IPS-18c (cell line): Measurements from ENCODE around the gene KRTAP4-4.
"Not testable (repeated sequence)": the region's sequence is repeated elsewhere in the genome, so short reads cannot be mapped to it uniquely, and the experiment has no call there.

Source experiments
- H3K4me3 ChIP-seq: 2 replicates; pipeline ENCODE4 v1.7.0; 2013; ENCODE audit warnings: low read depth, mild to moderate bottlenecking, low read length, moderate library complexity; ENCODE audit not compliant: insufficient read depth
- H3K9me3 ChIP-seq: one replicate; pipeline ENCODE4 v1.6.1; 2013; ENCODE audit warnings: mild to moderate bottlenecking, low read length, moderate library complexity; ENCODE audit not compliant: control insufficient read depth, insufficient read depth

Gene KRTAP4-4

DNA sequence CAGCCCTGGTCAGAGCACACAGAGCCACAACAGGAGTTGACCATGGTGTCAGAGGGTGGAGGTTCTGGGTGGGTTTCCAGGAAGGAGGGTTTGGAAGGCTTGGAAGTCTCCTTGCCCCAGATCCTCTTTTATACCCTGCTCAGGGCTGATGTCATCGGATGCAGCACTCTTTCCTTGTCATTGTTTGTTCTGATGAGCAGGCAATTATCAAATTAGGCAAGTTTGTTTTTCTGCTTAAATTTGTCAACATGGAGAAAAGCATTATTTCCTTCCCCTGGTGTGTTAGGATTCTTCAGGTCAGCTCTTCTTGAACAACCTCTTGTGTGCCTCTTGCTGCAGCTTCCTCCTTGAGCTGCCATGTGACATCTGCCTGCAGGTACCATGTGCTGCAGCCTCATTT, at the start of gene KRTAP4-4:
Gene KRTAP4-4 (minus strand): TSS at position 101 of the 400 bp plus-strand sequence. CDS start 57 bp downstream, at position 44.
- no peak within 1 kb of the TSS for H3K4me3 ChIP-seq

DNA sequence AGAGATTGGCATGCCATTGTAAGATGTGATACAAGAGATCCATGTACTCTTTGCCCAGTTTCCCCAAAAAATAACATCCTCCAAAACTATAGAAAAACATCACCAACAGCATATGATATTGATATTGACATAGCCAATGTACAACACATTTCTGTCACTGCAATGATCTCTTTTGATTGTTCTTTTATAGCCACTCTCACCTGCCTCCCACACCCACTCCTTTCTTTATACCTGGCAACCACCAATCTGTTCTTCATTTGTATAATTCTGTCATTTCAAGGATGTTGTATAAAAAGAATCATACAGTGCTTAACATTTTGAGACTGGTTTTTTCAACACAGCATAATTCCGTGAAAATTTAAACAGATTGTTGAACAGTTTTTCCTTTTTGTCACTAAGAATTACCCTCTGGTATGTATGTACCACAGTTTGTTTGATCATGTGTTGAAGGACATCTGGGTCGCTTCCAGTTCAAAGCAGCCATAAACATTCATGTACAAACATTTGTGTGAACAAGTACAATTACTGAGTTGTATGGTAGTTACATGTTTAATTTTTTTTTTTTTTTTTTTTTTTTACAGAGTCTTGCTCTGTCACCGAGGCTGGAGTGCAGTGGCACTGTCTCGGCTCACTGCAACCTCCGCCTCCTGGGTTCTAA, 39.0 kb upstream of the KRTAP4-4 start:
- peaks cover 2% of the 10 kb centered on the region for H3K9me3 ChIP-seq
- H3K4me3 ChIP-seq: no peak overlapping the region

More for the DNA sequence above, at the start of gene KRTAP4-4:
- H3K9me3 ChIP-seq: no peaks in the 10 kb centered on the region

DNA sequence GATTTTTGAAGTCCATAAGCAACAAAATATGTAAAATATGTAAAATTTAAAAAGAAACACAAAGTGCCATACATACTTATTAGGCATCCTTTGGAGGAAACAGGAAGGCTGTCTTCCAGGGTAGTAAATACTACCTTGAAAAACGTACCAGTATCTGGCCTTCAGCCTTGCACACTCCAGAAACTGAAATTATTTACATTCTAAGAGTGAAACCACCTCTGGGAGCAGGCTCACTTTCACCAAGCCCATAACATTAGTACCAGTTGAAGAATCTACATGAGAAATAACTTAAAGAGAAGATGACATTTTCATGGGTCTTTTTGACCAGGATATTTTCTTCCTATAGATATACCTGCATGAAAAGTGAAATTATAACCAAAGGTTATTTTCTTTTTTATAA, 35.5 kb upstream of the KRTAP4-4 start:
- no peak overlapping the region for H3K4me3 ChIP-seq
- H3K9me3 ChIP-seq: peaks cover 2% of the 10 kb centered on the region

DNA sequence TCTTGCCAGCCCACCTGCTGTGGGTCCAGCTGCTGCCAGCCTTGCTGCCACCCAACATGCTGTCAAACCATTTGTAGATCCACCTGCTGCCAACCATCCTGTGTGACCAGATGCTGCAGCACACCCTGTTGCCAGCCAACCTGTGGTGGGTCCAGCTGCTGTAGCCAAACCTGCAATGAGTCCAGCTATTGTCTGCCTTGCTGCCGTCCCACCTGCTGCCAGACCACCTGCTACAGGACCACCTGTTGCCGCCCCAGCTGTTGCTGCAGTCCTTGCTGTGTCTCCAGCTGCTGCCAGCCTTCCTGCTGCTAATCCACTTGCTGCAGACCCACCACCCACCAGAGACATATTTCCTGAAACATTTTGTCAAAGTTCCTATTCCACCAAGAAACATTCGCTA, 29.8 kb upstream of the KRTAP4-4 start:
- Histone ChIP-seq H3K4me3 (no peak overlapping the region), H3K9me3 (peaks cover 2% of the 10 kb centered on the region)

DNA sequence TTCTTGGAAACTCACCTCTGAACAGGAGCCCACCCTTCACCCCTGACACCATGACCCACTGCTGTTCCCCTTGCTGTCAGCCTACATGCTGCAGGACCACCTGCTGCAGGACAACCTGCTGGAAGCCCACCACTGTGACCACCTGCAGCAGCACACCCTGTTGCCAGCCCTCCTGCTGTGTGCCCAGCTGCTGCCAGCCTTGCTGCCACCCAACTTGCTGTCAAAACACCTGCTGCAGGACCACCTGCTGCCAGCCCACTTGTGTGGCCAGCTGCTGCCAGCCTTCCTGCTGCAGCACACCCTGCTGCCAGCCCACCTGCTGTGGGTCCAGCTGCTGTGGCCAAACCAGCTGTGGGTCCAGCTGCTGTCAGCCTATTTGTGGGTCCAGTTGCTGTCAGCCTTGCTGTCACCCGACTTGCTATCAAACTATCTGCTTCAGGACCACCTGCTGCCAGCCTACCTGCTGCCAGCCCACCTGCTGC, 29.3 kb upstream of the KRTAP4-4 start, which contains the start of gene KRTAP9-1:
Gene KRTAP9-1 (plus strand): TSS at position 51 of the 482 bp plus-strand sequence. CDS start 0 bp downstream, at position 51.
- H3K4me3 ChIP-seq, H3K9me3 ChIP-seq: not testable (repeated sequence)

DNA sequence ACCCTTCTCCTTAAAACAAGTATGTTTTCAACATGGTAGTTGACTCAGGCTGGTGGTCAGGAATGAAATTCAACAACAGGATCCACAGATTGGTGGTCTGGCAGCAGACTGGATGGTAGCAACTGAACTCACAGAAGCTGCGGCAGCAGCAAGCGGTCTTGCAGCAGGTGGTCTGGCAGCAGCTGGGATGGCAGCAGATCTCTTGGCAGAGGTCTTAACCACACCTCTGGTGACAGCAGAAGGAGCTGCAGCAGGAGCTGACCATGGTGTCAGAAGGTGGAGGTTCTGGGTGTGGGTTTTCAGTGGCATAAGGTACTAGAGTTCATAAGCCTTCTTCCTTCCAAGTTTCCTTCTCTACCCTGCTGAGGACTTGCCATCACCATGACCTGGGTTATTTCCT, 26.3 kb upstream of the KRTAP4-4 start:
- Histone ChIP-seq H3K9me3 (peaks cover 2% of the 10 kb centered on the region), H3K4me3 (no peak overlapping the region)

DNA sequence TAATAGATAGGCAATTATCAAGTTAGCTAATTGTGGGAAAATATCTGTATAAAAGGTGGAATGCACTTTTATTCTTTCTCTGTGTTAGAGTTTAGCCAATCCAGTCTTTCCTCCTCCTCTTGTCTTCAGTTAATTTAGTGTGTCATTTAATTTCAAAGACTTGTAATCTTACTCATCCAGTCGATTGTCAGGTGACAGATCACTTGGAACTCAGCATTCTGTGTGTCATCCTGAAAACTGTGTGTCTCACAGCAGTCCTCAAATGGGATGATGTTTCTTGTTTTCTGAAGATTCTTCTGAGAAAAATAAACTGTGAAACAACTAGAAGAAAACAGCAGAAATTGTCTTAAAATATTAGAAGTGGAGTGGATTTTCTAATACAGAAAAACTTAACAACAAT, 24.5 kb upstream of the KRTAP4-4 start:
- Histone ChIP-seq H3K4me3 (no peak overlapping the region), H3K9me3 (peaks cover 1% of the 10 kb centered on the region)

DNA sequence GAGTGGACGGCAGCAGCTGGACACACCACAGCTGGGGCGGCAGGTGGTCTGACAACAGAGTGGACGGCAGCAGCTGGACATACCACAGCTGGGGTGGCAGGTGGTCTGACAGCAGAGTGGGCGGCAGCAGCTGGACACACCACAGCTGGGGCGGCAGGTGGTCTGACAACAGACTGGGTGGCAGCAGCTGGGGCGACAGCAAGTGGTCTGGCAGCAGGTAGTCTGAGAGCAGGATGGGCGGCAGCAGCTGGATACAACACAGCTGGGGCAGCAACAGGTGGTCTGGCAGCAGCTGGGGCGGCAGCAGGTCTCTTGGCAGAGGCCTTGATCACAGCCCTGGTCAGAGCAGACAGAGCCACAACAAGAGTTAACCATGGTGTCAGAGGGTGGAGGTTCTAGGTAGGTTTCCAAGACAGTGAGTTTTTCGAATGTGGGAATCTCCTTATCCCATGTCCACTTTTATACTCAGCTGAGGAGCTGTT, 24.0 kb upstream of the KRTAP4-4 start, which contains the start of gene KRTAP4-1:
Gene KRTAP4-1 (minus strand): TSS at position 432 of the 482 bp plus-strand sequence. CDS start 57 bp downstream, at position 375.
- Histone ChIP-seq H3K9me3 (no peaks in the 10 kb centered on the region), H3K4me3 (no peak within 1 kb of the TSS)

DNA sequence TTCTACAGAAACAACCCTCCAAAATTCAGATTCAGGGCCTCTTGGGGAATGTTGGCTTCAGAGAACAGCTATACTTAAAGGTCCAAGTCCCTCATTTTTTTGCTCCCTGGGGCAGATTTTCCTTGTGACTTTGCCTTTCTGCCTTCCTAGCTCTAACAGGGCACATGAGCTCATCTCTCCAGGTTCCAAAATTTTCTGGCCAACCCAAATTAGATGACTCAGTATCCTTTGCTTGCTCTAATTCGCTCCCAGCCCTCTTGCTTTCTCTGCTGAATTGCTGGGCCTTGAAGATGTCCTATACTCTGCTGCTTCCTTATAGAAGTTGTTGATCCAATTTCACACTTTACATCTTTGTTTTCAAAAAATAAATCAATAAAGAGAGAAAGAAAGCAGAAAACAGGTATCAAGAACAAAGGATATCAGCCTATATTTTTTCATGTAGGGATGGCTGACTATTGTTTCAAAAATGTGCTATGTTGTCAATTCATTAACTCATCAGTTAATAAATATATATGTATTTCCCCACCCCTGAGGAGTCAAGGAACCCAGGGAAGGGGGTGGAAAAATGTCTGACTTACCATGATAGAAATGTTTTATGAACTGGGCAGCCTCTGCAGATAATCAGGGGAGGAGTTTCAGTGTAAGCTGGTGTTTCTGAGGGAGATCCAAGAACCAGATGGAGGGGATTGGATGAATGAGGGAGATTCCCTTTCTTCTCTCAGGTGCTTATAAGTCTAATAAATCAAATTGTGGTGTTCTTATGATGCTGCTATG, 18.5 kb upstream of the KRTAP4-4 start:
- Histone ChIP-seq H3K4me3 (no peak overlapping the region), H3K9me3 (no peaks in the 10 kb centered on the region)

DNA sequence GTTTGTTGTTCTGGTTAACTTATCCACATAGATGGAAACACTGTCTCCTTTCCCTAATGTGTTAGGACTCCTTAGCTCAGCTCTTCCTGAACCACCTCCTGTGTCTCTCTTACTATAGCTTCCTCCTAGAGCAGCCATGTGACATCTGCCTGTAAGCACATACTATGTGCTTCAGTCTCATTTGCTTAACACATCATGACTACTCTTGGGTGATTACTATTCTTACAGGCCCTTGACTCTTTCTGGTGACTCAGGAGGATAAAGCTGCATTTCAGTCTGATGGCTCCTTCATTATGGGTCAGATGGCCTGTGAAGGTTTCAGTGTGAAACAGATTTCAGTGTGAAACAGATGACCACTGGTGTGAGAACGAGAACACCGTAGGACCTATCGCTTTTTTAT, 17.8 kb upstream of the KRTAP4-4 start:
- Histone ChIP-seq H3K4me3 (no peak overlapping the region), H3K9me3 (no peaks in the 10 kb centered on the region)

DNA sequence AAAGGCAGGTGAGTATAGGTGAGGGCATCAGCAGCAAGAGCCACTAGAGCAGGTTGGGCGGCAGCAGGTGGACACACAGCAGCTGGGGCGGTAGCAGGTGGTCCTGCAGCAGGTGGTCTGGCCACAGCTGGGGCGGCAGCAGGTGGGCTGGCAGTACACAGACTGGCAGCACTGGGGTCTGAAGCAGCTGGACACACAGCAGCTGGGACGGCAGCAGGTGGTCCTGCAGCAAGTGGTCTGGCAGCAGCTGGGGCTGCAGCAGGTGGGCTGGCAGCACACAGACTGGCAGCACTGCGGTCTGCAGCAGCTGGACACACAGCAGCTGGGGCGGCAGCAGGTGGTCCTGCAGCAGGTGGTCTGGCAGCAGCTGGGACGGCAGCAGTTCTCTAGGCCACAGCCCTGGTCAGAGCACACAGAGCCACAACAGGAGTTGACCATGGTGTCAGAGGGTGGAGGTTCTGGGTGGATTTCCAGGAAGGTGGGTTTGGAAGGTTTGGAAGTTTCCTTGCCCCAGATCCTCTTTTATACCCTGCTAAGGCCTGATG, 17.3 kb upstream of the KRTAP4-4 start, which contains the start of gene KRTAP4-2:
Gene KRTAP4-2 (minus strand): TSS at position 495 of the 545 bp plus-strand sequence. CDS start 57 bp downstream, at position 438.
- no peaks in the 10 kb centered on the region for H3K9me3 ChIP-seq
- no peak within 1 kb of the TSS for H3K4me3 ChIP-seq

DNA sequence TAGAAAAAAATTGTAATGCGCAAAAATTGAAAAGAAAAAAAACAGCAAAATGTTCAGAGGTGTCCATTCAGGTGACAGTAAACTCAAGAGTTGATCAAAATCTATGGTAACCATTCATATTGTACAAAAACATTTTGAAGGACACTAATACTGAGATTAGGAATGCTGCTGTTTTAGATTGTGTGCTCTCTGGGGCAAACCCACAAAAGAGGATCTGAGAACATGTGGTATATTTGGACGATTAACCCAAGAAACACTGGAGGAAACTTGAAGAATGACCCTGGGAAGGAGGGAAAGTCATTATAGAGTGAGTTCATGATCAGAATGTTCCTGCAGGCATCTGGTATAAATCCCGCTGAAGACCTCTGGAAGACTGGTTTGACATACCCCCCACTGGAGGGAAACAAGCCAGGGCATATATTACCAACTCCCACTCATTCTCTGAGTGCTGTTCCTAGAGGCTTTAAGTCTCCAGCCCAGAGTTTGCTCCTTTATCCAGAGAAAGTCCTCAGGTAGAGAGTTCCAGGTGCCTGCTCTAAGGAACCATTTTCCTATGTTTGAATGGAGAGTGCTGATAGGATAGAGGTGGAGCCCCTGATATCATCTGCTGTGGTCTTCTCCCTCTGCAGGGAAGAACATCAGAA, 16.3 kb upstream of the KRTAP4-4 start:
- no peaks in the 10 kb centered on the region for H3K9me3 ChIP-seq

DNA sequence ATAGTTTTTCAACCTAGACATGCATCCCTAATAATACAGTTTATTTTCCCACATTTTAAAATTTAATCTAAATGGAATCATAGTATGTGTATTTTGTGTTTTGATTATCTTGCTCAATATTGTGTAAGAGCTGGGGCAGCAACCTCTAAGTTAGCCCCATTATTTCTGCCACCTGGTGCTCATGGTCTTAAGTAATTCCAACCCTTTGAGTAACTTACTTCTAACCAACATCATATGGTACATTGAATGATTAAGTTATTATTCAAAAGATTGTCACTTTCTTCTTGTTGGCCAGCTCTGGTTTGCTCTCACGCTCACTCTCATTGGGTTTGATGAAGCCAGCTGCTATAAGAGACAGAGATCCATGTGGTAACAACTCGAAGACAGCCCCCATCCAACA, 11.3 kb upstream of the KRTAP4-4 start:
- H3K4me3 ChIP-seq: no peak overlapping the region
- H3K9me3 ChIP-seq: no peaks in the 10 kb centered on the region

More for the DNA sequence above, 16.3 kb upstream of the KRTAP4-4 start:
- no peak overlapping the region for H3K4me3 ChIP-seq

DNA sequence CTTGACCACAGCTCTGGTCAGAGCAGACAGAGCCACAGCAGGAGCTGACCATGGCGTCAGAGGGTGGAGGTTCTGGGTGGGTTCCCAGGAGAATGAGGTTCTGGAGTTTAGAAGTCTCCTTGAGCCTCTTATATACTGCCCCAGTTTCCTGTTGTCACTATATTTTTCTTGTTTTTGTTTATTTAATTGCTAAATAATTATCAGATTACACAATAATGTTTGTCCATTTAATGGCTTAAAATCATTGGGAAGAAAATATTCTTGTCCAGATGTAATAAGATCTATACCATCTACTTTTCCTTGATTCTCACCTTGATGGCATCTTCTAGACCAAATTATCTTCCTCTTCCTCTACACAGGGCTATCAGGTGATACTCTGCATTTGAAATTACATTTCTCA, 7.6 kb upstream of the KRTAP4-4 start, which contains the start of gene KRTAP4-3:
Gene KRTAP4-3 (minus strand): TSS at position 101 of the 400 bp plus-strand sequence. CDS start 49 bp downstream, at position 52.
- Histone ChIP-seq H3K4me3 (no peak within 1 kb of the TSS), H3K9me3 (no peaks in the 10 kb centered on the region)

DNA sequence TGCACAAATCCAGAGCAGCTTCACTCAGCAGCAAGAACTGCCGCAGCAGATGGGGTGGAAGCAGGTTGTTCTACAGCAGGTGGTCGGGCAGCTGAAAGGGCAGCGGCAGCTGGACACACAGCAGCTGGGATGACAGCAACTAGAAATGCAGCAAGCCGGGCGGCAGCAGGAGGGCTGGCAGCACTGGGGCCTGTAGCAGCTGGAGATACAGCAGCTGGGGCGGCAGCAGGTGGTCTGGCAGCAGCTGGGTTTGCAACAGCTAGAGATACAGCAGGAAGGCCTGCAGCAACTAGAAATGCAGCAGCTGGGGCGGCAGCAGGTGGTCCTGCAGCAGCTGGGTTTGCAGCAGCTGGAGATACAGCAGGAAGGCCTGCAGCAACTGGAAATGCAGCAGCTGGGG, 7.0 kb upstream of the KRTAP4-4 start:
- Histone ChIP-seq H3K4me3 (no peak overlapping the region), H3K9me3 (no peaks in the 10 kb centered on the region)

DNA sequence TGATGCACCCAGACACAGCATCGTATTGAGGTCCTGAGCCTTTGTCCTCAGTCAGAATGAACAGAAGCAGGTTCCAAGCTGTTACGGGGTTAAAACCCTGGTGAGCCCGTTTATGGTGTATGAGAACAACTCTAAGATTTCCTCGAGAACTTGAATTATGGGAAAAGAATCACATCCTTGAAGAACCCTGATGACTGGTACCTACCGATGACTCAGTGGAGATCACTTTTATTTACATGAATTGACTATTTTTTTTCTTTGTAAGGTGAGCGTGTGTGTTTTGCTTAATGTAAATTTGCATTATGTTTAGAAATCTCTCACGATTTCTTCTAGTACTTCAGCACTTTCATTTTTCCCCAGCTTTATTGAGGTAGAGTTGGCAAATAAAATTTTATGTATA, 3.3 kb upstream of the KRTAP4-4 start:
- no peaks in the 10 kb centered on the region for H3K9me3 ChIP-seq
- no peak overlapping the region for H3K4me3 ChIP-seq

DNA sequence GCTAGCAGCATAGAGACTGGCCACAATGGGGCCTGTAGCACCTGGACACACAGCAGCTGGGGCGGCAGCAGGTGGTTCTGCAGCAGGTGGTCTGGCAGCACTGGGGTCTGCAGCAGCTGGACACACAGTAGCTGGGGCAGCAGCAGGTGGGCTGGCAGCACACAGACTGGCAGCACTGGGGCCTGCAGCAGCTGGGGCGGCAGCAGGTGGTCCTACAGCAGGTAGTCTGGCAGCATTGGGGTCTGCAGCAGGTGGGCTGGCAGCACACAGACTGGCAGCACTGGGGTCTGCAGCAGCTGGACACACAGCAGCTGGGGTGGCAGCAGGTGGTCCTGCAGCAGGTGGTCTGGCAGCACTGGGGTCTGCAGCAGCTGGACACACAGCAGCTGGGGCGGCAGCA, 358 bp downstream of the KRTAP4-4 start:
- not testable (repeated sequence) for H3K9me3 ChIP-seq, H3K4me3 ChIP-seq
